HEK293T (cell line): ENCODE data around the gene NEK5.
"Not testable (repeated sequence)": the region's sequence is repeated elsewhere in the genome, so short reads cannot be mapped to it uniquely, and the experiment has no call there.

Experiments used
- CTCF ChIA-PET: fragments of 350-600 bp; formaldehyde crosslinking; extraction: SDS; loops from one replicate; lab custom pipeline; 2021; ENCODE audit warnings: antibody characterized with exemption, inconsistent platforms; lab: Yijun Ruan, JAX
- POLR2A ChIA-PET: fragments of 350-600 bp; formaldehyde crosslinking; extraction: SDS; loops from one replicate; lab custom pipeline; 2020; ENCODE audit warnings: antibody characterized with exemption, inconsistent platforms; lab: Yijun Ruan, JAX
- DNase-seq: peaks from one replicate; pipeline ENCODE4 v3.0.0; 2012; ENCODE audit warnings: mixed read lengths; ENCODE audit errors: extremely low spot score
- ARNT ChIP-seq: fragments of 450-650 bp; IDR thresholded peaks from 2 replicates; pipeline ENCODE4 v1.6.1; 2017; ENCODE audit warnings: mild to moderate bottlenecking
- BHLHE40 ChIP-seq: fragments of 450-650 bp; IDR thresholded peaks from 2 replicates; pipeline ENCODE4 v1.6.1; 2016; ENCODE audit warnings: mild to moderate bottlenecking, moderate library complexity, borderline replicate concordance
- CTBP1 ChIP-seq: fragments of 450-650 bp; IDR thresholded peaks from 2 replicates; pipeline ENCODE4 v1.6.1; 2016; ENCODE audit warnings: borderline replicate concordance
- ELF4 ChIP-seq: fragments of 450-650 bp; IDR thresholded peaks from 2 replicates; pipeline ENCODE4 v1.6.1; 2017; ENCODE audit warnings: antibody characterized with exemption
- FOXA1 ChIP-seq: fragments of 450-650 bp; IDR thresholded peaks from 2 replicates; pipeline ENCODE4 v1.6.1; 2016; ENCODE audit warnings: mild to moderate bottlenecking
- FOXK2 ChIP-seq: fragments of 450-650 bp; IDR thresholded peaks from 2 replicates; pipeline ENCODE4 v1.6.1; 2016; ENCODE audit warnings: mild to moderate bottlenecking
- FOXM1 ChIP-seq: fragments of 450-650 bp; IDR thresholded peaks from 2 replicates; pipeline ENCODE4 v1.6.1; 2017; ENCODE audit warnings: mild to moderate bottlenecking, borderline replicate concordance
- HDGF ChIP-seq: fragments of 450-650 bp; IDR thresholded peaks from 2 replicates; pipeline ENCODE4 v1.6.1; 2017; ENCODE audit warnings: antibody characterized with exemption, borderline replicate concordance
- L3MBTL2 ChIP-seq: fragments of 450-650 bp; conservative IDR thresholded peaks from 2 replicates; pipeline ENCODE4 v1.6.1; 2016; ENCODE audit warnings: mild to moderate bottlenecking
- LEF1 ChIP-seq: fragments of 450-650 bp; IDR thresholded peaks from 2 replicates; pipeline ENCODE4 v1.6.1; 2017; ENCODE audit warnings: mild to moderate bottlenecking, borderline replicate concordance
- NFRKB ChIP-seq: fragments of 450-650 bp; IDR thresholded peaks from 2 replicates; pipeline ENCODE4 v1.6.1; 2016; ENCODE audit warnings: mild to moderate bottlenecking, moderate library complexity
- PKNOX1 ChIP-seq: fragments of 450-650 bp; IDR thresholded peaks from 2 replicates; pipeline ENCODE4 v1.6.1; 2016
- SP1 ChIP-seq: fragments of 450-650 bp; IDR thresholded peaks from 2 replicates; pipeline ENCODE4 v1.6.1; 2017
- SUZ12 ChIP-seq: fragments of 450-650 bp; IDR thresholded peaks from 2 replicates; pipeline ENCODE4 v1.6.1; 2016; ENCODE audit warnings: mild to moderate bottlenecking
- TARDBP ChIP-seq: fragments of 450-650 bp; IDR thresholded peaks from 2 replicates; pipeline ENCODE4 v1.6.1; 2016
- ZNF384 ChIP-seq: fragments of 450-650 bp; IDR thresholded peaks from 2 replicates; pipeline ENCODE4 v1.6.1; 2016

NEK5 gene

GRCh38 chr13:52128714-52129700 is at the start of gene NEK5:
Gene NEK5, minus strand, starts transcription at chr13:52129073. Its CDS starts 1,591 bp downstream, at chr13:52127482.
- TF ChIP-seq FOXM1 (no peak), PKNOX1 (no peak), FOXA1 (no peak), ARNT (no peak), FOXK2 (no peak), CTBP1 (no peak), BHLHE40 (no peak), SUZ12 (no peak)
- POLR2A ChIA-PET = interaction anchor here (0.7 to 1.3 kb wide), 2 partner anchors 8 to 65 kb away, joined by 3 read pairs; no protein-coding TSS in a partner anchor
- CTCF ChIA-PET = interaction anchor here (0.5 to 1.0 kb wide), 5 partner anchors 27 to 797 kb away, joined by 3 read pairs; no protein-coding TSS in a partner anchor

GRCh38 chr13:52177276-52177675 is 48.4 kb upstream of the NEK5 start:
- ChIA-PET CTCF (no interaction called here), POLR2A (no interaction called here)
- DNase-seq = no peak
- no peak for TF ChIP-seq SUZ12
- no peak for TF ChIP-seq TARDBP
- TF ChIP-seq SP1 = no peak
- TF ChIP-seq BHLHE40 = no peak
- no peak for TF ChIP-seq LEF1
- TF ChIP-seq CTBP1 = no peak
- TF ChIP-seq NFRKB = no peak
- TF ChIP-seq HDGF = no peak

More at GRCh38 chr13:52128714-52129700, at the start of gene NEK5:
- DNase-seq = peak; percentile 84

- CTCF ChIA-PET, POLR2A ChIA-PET, DNase-seq: not testable (repeated sequence)
Observed at GRCh38 chr13:52173970-52174369, 45.1 kb upstream of the NEK5 start.

- ChIA-PET POLR2A (no interaction called here), CTCF (no interaction called here)
Observed at GRCh38 chr13:52173373-52173772, 44.5 kb upstream of the NEK5 start.

GRCh38 chr13:52171686-52172085 is 42.8 kb upstream of the NEK5 start:
- CTCF ChIA-PET = interaction anchor here (1.0 kb wide), 1 partner anchor 11 kb away, joined by 4 read pairs; no protein-coding TSS in a partner anchor
- POLR2A ChIA-PET, DNase-seq: not testable (repeated sequence)

More at GRCh38 chr13:52173373-52173772, 44.5 kb upstream of the NEK5 start:
- DNase-seq = no peak
- TF ChIP-seq ARNT (no peak), FOXM1 (no peak), ELF4 (no peak), PKNOX1 (no peak), FOXK2 (no peak), CTBP1 (no peak), NFRKB (no peak), HDGF (no peak), FOXA1 (no peak), BHLHE40 (no peak), TARDBP (no peak), SUZ12 (no peak), LEF1 (no peak), SP1 (no peak)

GRCh38 chr13:52170828-52171391 is 42.0 kb upstream of the NEK5 start:
- CTCF ChIA-PET = interaction anchor here (1.0 kb wide), 1 partner anchor 10 kb away, joined by 4 read pairs; no protein-coding TSS in a partner anchor
- DNase-seq, POLR2A ChIA-PET: not testable (repeated sequence)

GRCh38 chr13:52169839-52170238 is 41.0 kb upstream of the NEK5 start:
- TF ChIP-seq FOXA1 = no peak
- ChIA-PET CTCF (no interaction called here), POLR2A (no interaction called here)
- no peak for DNase-seq

GRCh38 chr13:52165411-52165810 is 36.5 kb upstream of the NEK5 start:
- ChIA-PET CTCF (no interaction called here), POLR2A (no interaction called here)
- no peak for TF ChIP-seq FOXA1
- TF ChIP-seq SUZ12 = no peak
- no peak for TF ChIP-seq BHLHE40
- no peak for TF ChIP-seq HDGF
- TF ChIP-seq SP1 = no peak
- TF ChIP-seq CTBP1 = no peak
- TF ChIP-seq LEF1 = no peak
- no peak for TF ChIP-seq ELF4
- TF ChIP-seq ZNF384 = no peak
- TF ChIP-seq TARDBP = no peak
- no peak for TF ChIP-seq PKNOX1
- no peak for TF ChIP-seq FOXM1
- TF ChIP-seq ARNT = no peak
- TF ChIP-seq L3MBTL2 = no peak
- TF ChIP-seq NFRKB = no peak
- no peak for DNase-seq
